GM18526 (cell line): ENCODE results near the gene LY6G5B.

ENCODE experiments used
- POLR2A ChIP-seq: IDR thresholded peaks from 3 replicates; pipeline ENCODE4 v1.6.1; 2011; ENCODE audit not compliant: insufficient read length; ENCODE audit errors: extremely low read depth

Gene LY6G5B

DNA sequence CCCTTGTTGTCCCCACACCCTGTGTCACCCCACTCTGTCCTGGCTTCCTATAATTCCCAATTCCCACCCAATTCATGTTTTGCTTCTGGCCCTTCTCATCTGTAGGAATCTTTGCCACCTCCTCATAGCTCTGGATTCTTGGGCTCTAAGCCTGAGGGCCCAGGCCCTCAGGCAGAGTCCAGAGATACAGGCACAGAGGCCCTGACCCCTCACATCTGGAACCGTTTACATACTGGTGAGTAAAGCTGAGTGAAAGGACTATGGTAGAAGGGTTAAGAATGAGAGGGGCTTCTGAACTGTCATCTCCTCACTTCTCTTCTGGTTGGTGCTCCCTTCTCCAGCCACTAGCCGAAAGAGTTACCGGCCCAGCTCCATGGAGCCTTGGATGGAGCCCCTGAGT is 35.6 kb upstream of the LY6G5B start:
- TF ChIP-seq POLR2A: no peak

- TF ChIP-seq POLR2A: no peak
These were observed 34.7 kb upstream of the LY6G5B start for GRCh38 chr6:31634969-31635575.

DNA sequence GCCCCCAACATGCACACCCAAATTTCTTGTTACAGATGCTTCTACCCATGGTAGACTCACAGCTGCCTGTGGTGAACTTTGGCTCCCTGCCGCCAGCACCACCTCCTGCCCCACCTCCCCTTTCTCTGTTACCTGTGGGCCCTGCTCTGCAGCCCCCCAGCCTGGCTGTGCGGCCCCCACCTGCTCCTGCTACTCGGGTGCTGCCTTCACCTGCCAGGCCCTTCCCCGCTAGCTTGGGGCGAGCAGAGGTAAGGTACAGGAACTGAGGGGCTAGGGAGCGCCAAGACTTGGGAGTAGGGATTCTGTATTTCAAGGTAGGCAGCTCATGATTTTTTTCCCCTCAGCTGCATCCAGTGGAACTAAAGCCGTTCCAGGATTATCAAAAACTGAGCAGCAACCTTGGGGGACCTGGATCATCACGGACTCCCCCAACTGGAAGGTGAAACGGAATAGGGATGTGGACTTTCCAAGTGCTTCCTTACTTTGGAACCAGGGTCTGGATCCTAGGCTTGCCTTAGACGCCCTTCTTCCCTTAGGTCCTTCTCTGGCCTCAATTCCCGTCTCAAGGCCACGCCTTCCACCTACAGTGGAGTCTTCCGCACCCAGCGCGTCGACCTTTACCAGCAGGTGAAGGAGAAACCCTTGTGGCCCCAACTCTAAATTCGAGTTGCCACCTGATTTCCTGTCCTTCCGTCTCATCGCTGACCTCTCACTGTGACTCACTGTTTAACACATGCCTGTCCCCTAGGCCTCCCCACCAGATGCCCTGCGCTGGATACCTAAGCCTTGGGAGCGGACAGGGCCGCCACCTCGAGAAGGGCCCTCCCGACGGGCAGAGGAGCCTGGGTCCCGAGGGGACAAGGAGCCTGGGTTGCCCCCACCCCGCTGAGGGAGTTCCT is 32.8 kb upstream of the LY6G5B start:
- TF ChIP-seq POLR2A: no peak

DNA sequence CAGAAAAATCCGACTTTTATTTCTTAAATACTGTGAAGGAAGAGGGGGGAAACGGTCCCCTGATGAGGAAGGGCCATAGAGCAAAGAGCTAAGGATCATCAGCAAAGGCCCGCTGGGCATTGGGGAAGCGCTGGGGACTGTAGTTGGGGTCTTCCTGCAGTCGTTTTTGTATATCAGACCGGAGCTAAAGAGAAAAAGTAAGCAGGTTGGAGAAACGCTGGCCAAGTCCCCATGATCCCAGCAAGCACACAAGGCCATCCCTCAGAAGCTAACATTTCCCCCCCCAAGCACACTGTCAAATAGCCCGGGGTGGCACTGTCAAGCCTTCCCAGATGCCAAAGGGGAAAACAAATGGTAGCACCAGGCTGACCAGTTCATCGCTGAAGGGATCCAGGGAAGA is 30.7 kb upstream of the LY6G5B start:
- TF ChIP-seq POLR2A: no peak

- no peak for TF ChIP-seq POLR2A
These were observed 30.3 kb upstream of the LY6G5B start for GRCh38 chr6:31639449-31639861.

GRCh38 chr6:31640612-31641011 is 29.2 kb upstream of the LY6G5B start:
- TF ChIP-seq POLR2A: no peak

GRCh38 chr6:31641370-31641769 is 28.4 kb upstream of the LY6G5B start:
- no peak for TF ChIP-seq POLR2A

DNA sequence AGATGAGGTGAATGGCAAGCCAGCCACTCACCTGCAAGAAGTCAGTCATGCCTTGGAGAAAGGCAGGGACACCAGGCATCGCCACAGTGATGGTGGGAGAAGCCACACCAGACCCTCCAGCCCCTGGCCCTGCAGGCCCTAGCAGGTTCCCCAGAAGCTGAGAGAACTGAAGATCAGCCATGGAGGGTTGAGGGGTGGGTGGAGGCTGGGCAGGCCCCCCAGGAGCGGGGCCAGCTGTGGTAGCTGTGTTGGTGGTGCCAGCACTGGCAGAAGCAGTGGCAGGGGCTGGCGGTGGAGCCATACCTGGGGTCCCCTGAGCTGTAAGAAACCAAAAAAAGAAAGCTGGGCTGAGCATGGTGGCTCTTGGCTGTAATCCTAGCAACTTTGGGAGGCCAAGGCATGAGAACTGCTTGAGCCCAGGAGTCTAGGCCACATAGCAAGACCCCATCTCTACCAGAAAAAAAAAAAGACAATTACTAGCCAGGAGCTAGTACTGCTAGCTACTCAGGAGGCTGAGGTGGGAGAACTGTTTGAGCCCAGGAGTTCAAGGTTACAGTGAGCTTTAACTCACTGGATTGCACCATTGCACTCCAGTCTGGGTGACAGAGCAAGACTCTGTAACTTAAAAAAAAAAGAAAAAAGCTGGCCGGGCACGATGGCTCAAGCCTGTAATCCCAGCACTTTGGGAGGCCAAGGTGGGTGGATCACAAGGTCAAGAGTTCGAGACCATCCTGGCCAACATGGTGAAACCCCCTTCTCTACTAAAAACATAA is 26.8 kb upstream of the LY6G5B start:
- no peak for TF ChIP-seq POLR2A

DNA sequence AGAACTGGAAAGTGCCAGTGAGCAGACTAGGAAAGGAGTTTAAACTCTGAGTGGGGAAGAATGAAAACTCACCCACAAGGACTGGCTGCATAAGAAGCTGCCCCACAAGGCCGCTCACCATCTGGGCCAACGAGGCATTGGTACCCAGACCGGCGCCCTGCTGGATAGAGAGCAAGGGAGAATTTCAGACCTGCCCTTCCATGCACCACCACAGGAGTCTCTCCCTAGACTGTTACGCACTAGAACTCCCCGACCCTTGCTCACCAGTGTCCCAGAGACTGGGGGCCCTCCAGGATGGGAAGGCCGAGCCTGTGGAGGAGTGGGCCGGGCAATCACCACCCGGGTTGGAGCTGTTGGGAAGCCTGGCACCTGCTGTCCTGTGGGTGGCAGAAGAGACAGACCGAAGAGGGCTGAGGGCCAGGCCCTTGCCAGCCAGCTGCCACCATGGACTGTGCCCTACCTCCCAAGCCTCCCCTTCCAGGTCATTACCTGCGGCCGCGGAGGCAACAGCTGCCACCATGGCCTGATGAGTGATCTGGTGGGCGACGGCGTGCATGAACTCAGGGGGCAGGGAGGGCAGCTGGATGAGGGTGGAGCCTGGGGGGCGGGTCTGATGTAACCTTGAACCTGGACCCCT is 25.8 kb upstream of the LY6G5B start:
- no peak for TF ChIP-seq POLR2A

DNA sequence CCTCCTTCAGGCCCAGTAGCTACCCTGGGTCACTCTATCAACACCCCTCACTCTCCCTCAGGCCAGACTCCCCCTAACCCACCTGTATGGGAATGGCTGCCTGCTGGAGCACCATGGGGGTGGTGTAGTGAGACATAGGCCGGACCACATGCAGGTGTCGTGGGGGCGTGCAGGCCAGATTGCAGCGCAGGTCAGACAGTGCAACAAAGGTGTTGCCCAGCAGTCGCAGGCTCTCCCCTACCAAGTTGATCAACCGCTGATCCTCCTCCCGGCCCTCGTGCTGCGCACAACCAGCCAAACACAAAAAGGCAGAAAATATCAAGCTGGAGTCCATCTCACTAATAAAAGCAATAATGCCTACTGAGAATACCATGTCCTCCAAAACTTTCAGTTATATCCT is 24.5 kb upstream of the LY6G5B start:
- no peak for TF ChIP-seq POLR2A

- TF ChIP-seq POLR2A: no peak
These were observed 18.1 kb upstream of the LY6G5B start for GRCh38 chr6:31651602-31652191.

DNA sequence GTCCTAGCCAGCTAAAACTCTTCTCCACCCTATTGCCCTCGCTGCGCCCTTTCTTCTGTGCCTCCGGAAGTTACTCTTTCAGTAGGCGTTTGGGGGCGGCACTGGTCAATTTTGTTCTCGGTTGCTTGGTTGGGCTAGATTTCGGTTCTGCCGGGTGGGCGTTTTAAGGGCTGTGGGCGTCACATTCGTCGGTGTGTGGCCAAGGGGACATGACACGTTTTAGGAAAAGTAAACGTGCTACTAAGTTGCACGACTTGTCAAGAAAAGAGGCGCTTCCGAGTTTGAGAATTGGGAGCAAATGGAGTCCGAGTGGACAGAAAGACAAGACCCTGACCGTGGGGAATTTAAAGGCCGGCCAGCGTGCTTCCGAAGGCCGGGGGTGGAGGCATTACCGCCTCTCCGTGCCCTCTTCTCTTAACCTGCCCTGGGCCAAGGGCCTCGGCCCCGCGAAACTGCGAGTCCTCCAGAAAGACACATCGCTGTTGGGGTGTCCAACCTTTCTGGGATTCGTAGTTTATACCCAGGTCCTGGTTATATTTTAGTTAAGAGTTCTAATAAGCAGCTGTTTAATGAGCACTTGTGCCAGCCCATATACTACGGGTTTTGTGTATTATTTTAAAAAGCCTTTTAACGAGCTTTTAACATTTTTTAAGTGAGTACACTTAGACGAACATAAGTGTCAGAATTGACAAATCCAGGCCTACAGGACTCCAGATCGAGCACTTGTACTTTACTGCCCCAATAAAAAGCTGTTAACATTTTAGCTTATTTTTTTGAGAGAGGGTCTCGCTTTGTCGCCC is 16.7 kb upstream of the LY6G5B start:
- TF ChIP-seq POLR2A: peak; percentile 19

DNA sequence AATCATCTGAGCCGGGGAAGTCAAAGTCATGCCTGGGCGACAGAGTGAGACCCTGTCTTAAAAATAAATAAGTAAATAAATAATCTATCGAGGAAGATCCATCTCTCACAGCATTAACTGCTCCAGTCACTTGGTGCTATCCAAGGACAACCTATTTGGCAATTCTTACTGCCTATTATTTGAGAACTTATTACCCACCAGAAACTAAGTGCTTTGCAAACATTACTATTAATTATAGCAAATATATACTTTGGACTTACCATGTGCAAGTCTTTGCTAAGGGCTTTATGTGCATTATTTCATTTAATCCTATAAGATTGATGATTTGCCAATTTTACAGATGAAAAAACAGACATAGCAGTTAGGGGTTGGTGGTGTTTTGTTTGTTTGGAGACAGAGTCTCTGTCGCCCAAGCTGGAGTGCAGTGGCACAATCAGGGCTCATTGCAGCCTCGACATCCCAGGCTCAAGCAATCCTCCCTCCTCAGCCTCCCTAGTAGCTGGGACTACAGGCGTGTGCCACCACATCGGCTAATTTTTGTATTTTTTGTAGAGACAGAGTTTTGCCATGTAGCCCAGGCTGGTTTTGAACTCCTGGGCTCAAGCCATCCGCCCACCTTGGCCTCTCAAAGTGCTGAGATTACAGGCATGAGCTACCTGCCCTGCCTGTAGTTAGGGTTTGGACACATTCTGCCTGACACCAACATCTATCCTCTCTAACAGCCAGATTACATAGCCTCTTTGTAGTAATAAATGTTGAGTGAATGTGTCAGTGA is 15.0 kb upstream of the LY6G5B start:
- TF ChIP-seq POLR2A: no peak
